ENCODE measurements around the gene RSPH1. TPM values are rescaled to one million over a fixed set of nuclear protein-coding genes. Genes with fewer than 3 reads are reported as not detected.

Gene RSPH1
- total RNA-seq, 4 donors from 2014 or later, result 0.80 to 10.0 (median 8.0) TPM

DNA sequence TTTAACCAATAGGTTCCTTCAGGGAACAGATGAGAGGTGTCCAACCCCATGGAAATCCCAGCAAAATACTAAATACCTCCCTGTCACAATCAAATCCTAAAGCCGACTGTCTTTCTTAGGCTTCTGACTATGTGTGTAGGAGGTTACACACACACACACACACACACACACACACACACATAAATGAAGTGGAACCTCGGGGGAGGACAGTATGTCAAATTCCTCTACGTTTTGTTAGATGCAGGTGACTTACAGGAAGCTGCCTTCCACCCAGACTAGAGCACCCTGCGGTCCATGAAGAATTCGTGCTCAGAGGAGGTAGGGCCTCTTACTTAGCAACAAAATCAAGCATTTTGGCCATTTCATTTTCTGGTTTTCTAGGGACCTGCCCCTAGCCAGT, 16.4 kb downstream of the RSPH1 start:
- TF ChIP-seq EP300 (IDR thresholded peaks at IDR 0.05; ENCODE audit: low read depth) (no peak), POLR2A (IDR thresholded peaks at IDR 0.05) (no peak), POLR2AphosphoS5 (IDR thresholded peaks at IDR 0.05) (no peak)
- TF ChIP-seq, protein P1, sequence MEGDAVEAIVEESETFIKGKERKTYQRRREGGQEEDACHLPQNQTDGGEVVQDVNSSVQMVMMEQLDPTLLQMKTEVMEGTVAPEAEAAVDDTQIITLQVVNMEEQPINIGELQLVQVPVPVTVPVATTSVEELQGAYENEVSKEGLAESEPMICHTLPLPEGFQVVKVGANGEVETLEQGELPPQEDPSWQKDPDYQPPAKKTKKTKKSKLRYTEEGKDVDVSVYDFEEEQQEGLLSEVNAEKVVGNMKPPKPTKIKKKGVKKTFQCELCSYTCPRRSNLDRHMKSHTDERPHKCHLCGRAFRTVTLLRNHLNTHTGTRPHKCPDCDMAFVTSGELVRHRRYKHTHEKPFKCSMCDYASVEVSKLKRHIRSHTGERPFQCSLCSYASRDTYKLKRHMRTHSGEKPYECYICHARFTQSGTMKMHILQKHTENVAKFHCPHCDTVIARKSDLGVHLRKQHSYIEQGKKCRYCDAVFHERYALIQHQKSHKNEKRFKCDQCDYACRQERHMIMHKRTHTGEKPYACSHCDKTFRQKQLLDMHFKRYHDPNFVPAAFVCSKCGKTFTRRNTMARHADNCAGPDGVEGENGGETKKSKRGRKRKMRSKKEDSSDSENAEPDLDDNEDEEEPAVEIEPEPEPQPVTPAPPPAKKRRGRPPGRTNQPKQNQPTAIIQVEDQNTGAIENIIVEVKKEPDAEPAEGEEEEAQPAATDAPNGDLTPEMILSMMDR (IDR thresholded peaks at IDR 0.05), result no peak
- intact Hi-C loops (cut with DNase I; ENCODE audit: low total_unique reads), result no loop called here
- Histone ChIP-seq H3K4me1 (peaks cover under 1 to 18% (median 7%) of the 10 kb centered on the region in 4 donors), H3K27me3 (no peaks in the 10 kb centered on the region), H3K27ac (no peak overlapping the region), H3K4me3 (no peak overlapping the region), H3K9me3 (no peaks in the 10 kb centered on the region), H3K36me3 (no peaks in the 10 kb centered on the region)
- in situ Hi-C loops (cut with MboI; ENCODE audit: low pct_ligation_motif_present in 1 of 4, low pct_unique_long_range_greater_than_20kb in 1 of 4, low sequenced_read_pairs in 3 of 4), result no loop called here
- DNase-seq, result no peak
- 77 to 100% methylated on average over 1 to 5 of the region's 5 CpGs for WGBS, 2 donors (ENCODE audit: low coverage in 1 of 2)

DNA sequence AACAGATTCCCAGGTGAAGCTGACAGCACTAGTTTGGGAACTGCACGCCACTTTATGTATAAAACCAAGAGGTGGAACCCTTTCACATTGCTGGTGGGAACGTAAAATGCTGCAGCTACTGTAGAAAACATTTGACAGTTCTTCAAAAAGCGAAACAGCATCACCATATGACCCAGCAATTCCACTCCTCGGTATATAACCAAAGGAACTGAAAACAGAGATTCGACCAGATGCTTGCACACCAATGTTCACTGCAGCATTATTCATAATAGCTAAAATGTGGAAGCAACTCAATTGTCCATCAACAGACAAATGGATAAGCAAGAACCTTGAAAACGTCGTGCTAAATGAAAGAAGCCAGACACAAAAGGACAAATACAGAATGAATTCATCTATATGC, 17.5 kb downstream of the RSPH1 start:
- 81 to 89% methylated on average over 3 to 7 of the region's 7 CpGs for WGBS, 2 donors (ENCODE audit: low coverage in 1 of 2)
- no peaks in the 10 kb centered on the region for H3K9me3 ChIP-seq
- H3K4me1 ChIP-seq, result peaks cover 7 to 27% (median 13%) of the 10 kb centered on the region in 4 donors
- in situ Hi-C loops (cut with MboI; ENCODE audit: low pct_ligation_motif_present in 1 of 4, low pct_unique_long_range_greater_than_20kb in 1 of 4, low sequenced_read_pairs in 3 of 4) (no loop called here), intact Hi-C loops (cut with DNase I; ENCODE audit: low total_unique reads) (no loop called here)
- no peaks in the 10 kb centered on the region for H3K27me3 ChIP-seq
- no peak overlapping the region for H3K4me3 ChIP-seq
- TF ChIP-seq, protein P1 (IDR thresholded peaks at IDR 0.05), result no peak
- TF ChIP-seq EP300 (IDR thresholded peaks at IDR 0.05; ENCODE audit: low read depth) (no peak), POLR2A (IDR thresholded peaks at IDR 0.05) (no peak), POLR2AphosphoS5 (IDR thresholded peaks at IDR 0.05) (no peak)
- H3K36me3 ChIP-seq, result no peaks in the 10 kb centered on the region
- no peak for DNase-seq
- H3K27ac ChIP-seq, result no peak overlapping the region

DNA sequence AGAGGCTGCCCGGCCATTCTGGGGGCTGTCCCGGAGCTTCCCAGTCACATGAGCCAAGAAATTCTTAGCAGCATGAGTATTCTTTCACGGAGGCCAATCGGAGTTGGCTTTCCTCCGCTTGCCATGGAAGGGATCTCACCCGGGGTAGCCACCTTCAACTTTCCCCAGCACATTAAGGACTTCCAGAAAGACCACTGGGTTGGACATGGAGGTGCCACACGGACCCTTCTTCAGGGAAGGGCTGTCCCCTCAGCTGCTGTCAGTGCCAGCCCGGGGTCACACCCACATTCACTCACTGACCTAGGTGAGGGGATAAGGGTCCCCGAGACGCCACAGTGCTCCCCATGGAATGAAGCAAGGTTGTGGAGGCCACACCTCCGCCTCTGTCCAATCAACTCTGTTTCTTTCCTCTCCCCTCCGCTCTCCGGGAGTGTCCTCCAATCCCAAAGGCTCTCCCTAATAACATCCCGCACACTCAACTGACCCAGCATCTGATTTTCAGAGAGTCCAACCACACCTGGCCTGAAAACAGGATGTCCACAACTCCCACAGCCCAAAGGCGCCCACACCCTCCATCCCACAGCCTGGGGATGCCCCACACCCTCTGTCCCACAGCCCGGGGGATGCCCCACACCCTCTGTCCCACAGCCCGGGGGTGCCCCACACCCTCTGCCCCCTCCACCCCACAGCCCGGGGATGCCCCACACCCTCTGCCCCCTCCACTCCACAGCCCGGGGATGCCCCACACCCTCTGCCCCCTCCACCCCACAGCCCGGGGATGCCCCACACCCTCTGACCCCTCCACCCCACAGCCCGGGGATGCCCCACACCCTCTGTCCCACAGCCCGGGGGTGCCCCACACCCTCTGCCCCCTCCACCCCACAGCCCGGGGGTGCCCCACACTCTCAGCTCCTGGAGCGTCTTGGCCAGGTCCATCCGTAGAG, 19.4 kb downstream of the RSPH1 start:
- H3K27me3 ChIP-seq, result no peaks in the 10 kb centered on the region
- intact Hi-C loops (cut with DNase I; ENCODE audit: low total_unique reads) (no loop called here), in situ Hi-C loops (cut with MboI; ENCODE audit: low pct_ligation_motif_present in 1 of 4, low pct_unique_long_range_greater_than_20kb in 1 of 4, low sequenced_read_pairs in 3 of 4) (no loop called here)
- H3K9me3 ChIP-seq, result no peaks in the 10 kb centered on the region
- H3K36me3 ChIP-seq, result no peaks in the 10 kb centered on the region
- peaks cover 5 to 22% (median 14%) of the 10 kb centered on the region in 4 donors for H3K4me1 ChIP-seq
- no peak overlapping the region for H3K27ac ChIP-seq
- WGBS, 2 donors (ENCODE audit: low coverage in 1 of 2), result 91% methylated on average over 23 of the region's 25 CpGs; no CpG with 5 or more reads in 1 of the 2 donors
- H3K4me3 ChIP-seq, result no peak overlapping the region
- TF ChIP-seq EP300 (IDR thresholded peaks at IDR 0.05; ENCODE audit: low read depth), result no peak
- TF ChIP-seq, protein P1 (IDR thresholded peaks at IDR 0.05), result no peak
- no peak for TF ChIP-seq POLR2AphosphoS5 (IDR thresholded peaks at IDR 0.05)
- TF ChIP-seq POLR2A (IDR thresholded peaks at IDR 0.05), result no peak
- DNase-seq, result no peak

DNA sequence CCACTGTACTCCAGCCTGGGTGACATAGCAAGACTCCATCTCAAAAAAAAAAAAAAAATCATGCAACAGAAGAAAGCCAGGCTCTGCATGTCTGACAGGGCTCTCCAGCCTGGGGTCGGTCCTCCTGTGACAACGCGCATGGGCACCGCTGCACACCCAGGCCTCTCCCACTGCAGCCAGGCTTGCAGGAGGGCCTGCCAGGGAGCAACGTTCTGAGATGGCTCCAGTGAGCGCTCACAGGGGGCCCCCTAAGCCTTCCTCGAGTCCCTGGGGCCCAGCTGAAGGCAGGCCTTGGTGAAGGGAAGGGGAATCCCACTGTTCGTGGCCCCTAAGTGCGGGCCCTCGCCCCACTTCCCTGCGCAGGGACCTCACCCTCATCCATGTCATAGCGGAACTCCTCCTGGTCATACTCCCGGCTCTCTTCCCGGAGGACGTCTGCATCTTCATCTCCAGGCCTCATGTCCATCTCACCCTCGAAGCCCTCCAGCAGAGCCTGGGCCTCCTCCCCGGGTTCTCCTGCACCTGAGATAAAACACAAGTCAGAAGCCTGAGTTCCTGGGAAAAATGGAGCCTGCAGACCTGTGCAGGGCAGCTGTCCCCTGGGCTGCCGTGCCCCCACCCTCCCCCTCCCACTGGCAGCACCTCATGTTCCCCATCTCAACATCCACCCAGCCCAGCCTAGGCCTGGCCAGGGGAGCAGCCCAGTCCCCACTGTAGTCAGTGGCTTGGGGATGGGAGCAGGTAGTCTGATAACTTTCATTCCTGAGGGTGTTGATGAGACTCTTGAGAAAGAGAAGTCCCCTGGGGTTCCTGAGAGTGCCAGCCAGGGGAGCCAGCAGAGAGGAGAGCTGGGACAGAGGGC, 20.3 kb downstream of the RSPH1 start:
- in situ Hi-C loops (cut with MboI; ENCODE audit: low pct_ligation_motif_present in 1 of 4, low pct_unique_long_range_greater_than_20kb in 1 of 4, low sequenced_read_pairs in 3 of 4), result no loop called here
- no peak for TF ChIP-seq EP300 (IDR thresholded peaks at IDR 0.05; ENCODE audit: low read depth)
- TF ChIP-seq POLR2A (IDR thresholded peaks at IDR 0.05), result no peak
- TF ChIP-seq POLR2AphosphoS5 (IDR thresholded peaks at IDR 0.05), result no peak
- TF ChIP-seq, protein P1 (IDR thresholded peaks at IDR 0.05), result no peak
- DNase-seq, result no peak
- Histone ChIP-seq H3K36me3 (no peaks in the 10 kb centered on the region), H3K27ac (no peak overlapping the region), H3K27me3 (no peaks in the 10 kb centered on the region), H3K4me3 (no peak overlapping the region), H3K4me1 (peaks cover 5 to 20% (median 14%) of the 10 kb centered on the region in 4 donors), H3K9me3 (no peaks in the 10 kb centered on the region)
- intact Hi-C loops (cut with DNase I; ENCODE audit: low total_unique reads), result no loop called here
- 88 to 100% methylated on average over 1 to 18 of the region's 18 CpGs for WGBS, 2 donors (ENCODE audit: low coverage in 1 of 2)

All from transverse colon (tissue), 4 donors.